ENCODE measurements around the gene GASK1A. TPM values are rescaled to one million over a fixed set of nuclear protein-coding genes. Genes with fewer than 3 reads are reported as not detected.

The GASK1A gene
- polyA plus RNA-seq, 1 experiment: 0.43 TPM

GRCh38 chr3:43096761-43097160, 117.7 kb downstream of the GASK1A start:
- no peak for TF ChIP-seq CTCF (IDR thresholded peaks at IDR 0.05; ENCODE audit: low read depth, low read length)
- Histone ChIP-seq H3K27me3 (ENCODE audit: control insufficient read depth, insufficient read depth, low read length) (no peaks in the 10 kb centered on the region), H3K9me3 (ENCODE audit: control insufficient read depth, insufficient read depth, low read length) (no peaks in the 10 kb centered on the region), H3K27ac (ENCODE audit: low read depth, low read length) (no peak overlapping the region), H3K4me3 (ENCODE audit: low read depth, low read length) (no peak overlapping the region)
- DNase-seq (ENCODE audit: low read depth, low spot score): no peak
- ChIA-PET CTCF (no interaction called here), POLR2A (no interaction called here)

GRCh38 chr3:43097400-43098080, 118.4 kb downstream of the GASK1A start:
- no peak for TF ChIP-seq CTCF (IDR thresholded peaks at IDR 0.05; ENCODE audit: low read depth, low read length)
- no peak for DNase-seq (ENCODE audit: low read depth, low spot score)
- no peak overlapping the region for H3K4me3 ChIP-seq (ENCODE audit: low read depth, low read length)
- H3K9me3 ChIP-seq (ENCODE audit: control insufficient read depth, insufficient read depth, low read length): no peaks in the 10 kb centered on the region
- ChIA-PET CTCF (no interaction called here), POLR2A (no interaction called here)
- H3K27ac ChIP-seq (ENCODE audit: low read depth, low read length): no peak overlapping the region
- H3K27me3 ChIP-seq (ENCODE audit: control insufficient read depth, insufficient read depth, low read length): no peaks in the 10 kb centered on the region

GRCh38 chr3:43098761-43099160, 119.7 kb downstream of the GASK1A start:
- Histone ChIP-seq H3K9me3 (ENCODE audit: control insufficient read depth, insufficient read depth, low read length) (no peaks in the 10 kb centered on the region), H3K27ac (ENCODE audit: low read depth, low read length) (no peak overlapping the region), H3K4me3 (ENCODE audit: low read depth, low read length) (no peak overlapping the region), H3K27me3 (ENCODE audit: control insufficient read depth, insufficient read depth, low read length) (no peaks in the 10 kb centered on the region)
- POLR2A ChIA-PET: no interaction called here
- no peak for TF ChIP-seq CTCF (IDR thresholded peaks at IDR 0.05; ENCODE audit: low read depth, low read length)
- CTCF ChIA-PET: no interaction called here
- DNase-seq (ENCODE audit: low read depth, low spot score): no peak

- Histone ChIP-seq H3K4me3 (ENCODE audit: low read depth, low read length) (no peak overlapping the region), H3K27ac (ENCODE audit: low read depth, low read length) (no peak overlapping the region), H3K9me3 (ENCODE audit: control insufficient read depth, insufficient read depth, low read length) (no peaks in the 10 kb centered on the region; the same call in 1 of the 2 replicates), H3K27me3 (ENCODE audit: control insufficient read depth, insufficient read depth, low read length) (no peaks in the 10 kb centered on the region)
- TF ChIP-seq CTCF (IDR thresholded peaks at IDR 0.05; ENCODE audit: low read depth, low read length): no peak
- DNase-seq (ENCODE audit: low read depth, low spot score): no peak
- CTCF ChIA-PET: interaction anchor here (0.5 to 2.1 kb wide), 3 partner anchors 38 to 263 kb away, joined by 3 to 9 read pairs (median 5); no protein-coding TSS in a partner anchor
- POLR2A ChIA-PET: interaction anchor here (0.5 kb wide), 1 partner anchor 279 kb away, joined by 3 read pairs; no protein-coding TSS in a partner anchor
These were observed 123.8 kb downstream of the GASK1A start for GRCh38 chr3:43102773-43103480.

- Histone ChIP-seq H3K27ac (ENCODE audit: low read depth, low read length) (no peak overlapping the region), H3K4me3 (ENCODE audit: low read depth, low read length) (no peak overlapping the region), H3K9me3 (ENCODE audit: control insufficient read depth, insufficient read depth, low read length) (no peaks in the 10 kb centered on the region; the same call in 1 of the 2 replicates), H3K27me3 (ENCODE audit: control insufficient read depth, insufficient read depth, low read length) (no peaks in the 10 kb centered on the region)
- DNase-seq (ENCODE audit: low read depth, low spot score): no peak
- TF ChIP-seq CTCF (IDR thresholded peaks at IDR 0.05; ENCODE audit: low read depth, low read length): no peak
- POLR2A ChIA-PET: no interaction called here
- CTCF ChIA-PET: interaction anchor here (2.1 kb wide), 1 partner anchor 142 kb away, joined by 9 read pairs; no protein-coding TSS in a partner anchor
These were observed 124.9 kb downstream of the GASK1A start for GRCh38 chr3:43104039-43104438.
